SU-DHL-6 (cell line): ENCODE results near the gene RAD51B.

ENCODE experiments used
- H2AFZ ChIP-seq: fragments of 200-600 bp; sonication (generic); 2 replicates; pipeline ENCODE4 v1.6.1; 2014; ENCODE audit warnings: low read depth, mild to moderate bottlenecking, moderate library complexity, mixed read lengths, antibody characterized with exemption, low read length; ENCODE audit not compliant: severe bottlenecking
- H3F3A ChIP-seq: fragments of 200-600 bp; shearing (Covaris generic); 2 replicates; pipeline ENCODE4 v1.6.0; 2016; ENCODE audit warnings: antibody characterized with exemption, mild to moderate bottlenecking; ENCODE audit not compliant: insufficient read depth
- H3K27ac ChIP-seq: fragments of 200-600 bp; sonication (generic); 2 replicates; pipeline ENCODE4 v1.5.1; 2016; ENCODE audit warnings: low read depth, mild to moderate bottlenecking, low read length, moderate library complexity, mixed read lengths
- H3K27me3 ChIP-seq: fragments of 200-600 bp; sonication (generic), shearing (Covaris generic); 2 replicates; pipeline ENCODE4 v1.6.0; 2014; ENCODE audit warnings: mild to moderate bottlenecking, low read length
- H3K36me3 ChIP-seq: fragments of 200-600 bp; sonication (generic); 2 replicates; pipeline ENCODE4 v1.6.1; 2014; ENCODE audit warnings: mild to moderate bottlenecking, low read length, mixed read lengths
- H3K4me2 ChIP-seq: fragments of 300-600, 200-600 bp; shearing (Covaris generic), sonication (generic); 2 replicates; pipeline ENCODE4 v1.6.0; 2014; ENCODE audit warnings: low read length, low read depth, mild to moderate bottlenecking; ENCODE audit not compliant: poor library complexity, severe bottlenecking
- H3K4me3 ChIP-seq: fragments of 200-600 bp; sonication (generic); 2 replicates; pipeline ENCODE4 v1.5.1; 2014; ENCODE audit warnings: antibody characterized with exemption, low read length, mild to moderate bottlenecking, mixed read lengths; ENCODE audit not compliant: insufficient read depth, poor library complexity, severe bottlenecking
- H3K79me2 ChIP-seq: fragments of 200-600 bp; sonication (generic); 2 replicates; pipeline ENCODE4 v1.6.1; 2014; ENCODE audit warnings: mild to moderate bottlenecking, low read length, moderate library complexity; ENCODE audit not compliant: insufficient read depth
- H3K9ac ChIP-seq: fragments of 200-600 bp; sonication (generic); 2 replicates; pipeline ENCODE4 v1.7.0; 2014; ENCODE audit warnings: mild to moderate bottlenecking, low read length
- H3K9me2 ChIP-seq: fragments of 200-600 bp; sonication (generic); replicated peaks from 2 replicates; pipeline ENCODE4 v1.6.1; 2014; ENCODE audit warnings: low read length; ENCODE audit not compliant: insufficient read depth
- H3K9me3 ChIP-seq: fragments of 200-600 bp; sonication (generic); 2 replicates; pipeline ENCODE4 v1.6.1; 2014; ENCODE audit warnings: low read length, mixed read lengths; ENCODE audit not compliant: insufficient read depth
- H4K20me1 ChIP-seq: fragments of 200-600 bp; sonication (generic); 2 replicates; pipeline ENCODE4 v1.6.1; 2014; ENCODE audit warnings: low read depth, mild to moderate bottlenecking, antibody characterized with exemption, low read length, moderate library complexity, mixed read lengths
- EZH2phosphoT487 ChIP-seq: fragments of 200-600 bp; sonication (generic), shearing (Covaris generic); conservative IDR thresholded peaks from 2 replicates; pipeline ENCODE4 v1.6.1; 2018; ENCODE audit warnings: mild to moderate bottlenecking, antibody characterized with exemption, low read length, moderate library complexity, mixed read lengths
- TF ChIP-seq, protein P1 (sequence below): fragments of 200-600 bp; sonication (generic); IDR thresholded peaks from one replicate; pipeline ENCODE4 v1.5.1; 2017; ENCODE audit warnings: antibody characterized with exemption, mild to moderate bottlenecking, low read length, moderate library complexity; ENCODE audit not compliant: insufficient read depth, poor library complexity, severe bottlenecking

RAD51B gene

DNA sequence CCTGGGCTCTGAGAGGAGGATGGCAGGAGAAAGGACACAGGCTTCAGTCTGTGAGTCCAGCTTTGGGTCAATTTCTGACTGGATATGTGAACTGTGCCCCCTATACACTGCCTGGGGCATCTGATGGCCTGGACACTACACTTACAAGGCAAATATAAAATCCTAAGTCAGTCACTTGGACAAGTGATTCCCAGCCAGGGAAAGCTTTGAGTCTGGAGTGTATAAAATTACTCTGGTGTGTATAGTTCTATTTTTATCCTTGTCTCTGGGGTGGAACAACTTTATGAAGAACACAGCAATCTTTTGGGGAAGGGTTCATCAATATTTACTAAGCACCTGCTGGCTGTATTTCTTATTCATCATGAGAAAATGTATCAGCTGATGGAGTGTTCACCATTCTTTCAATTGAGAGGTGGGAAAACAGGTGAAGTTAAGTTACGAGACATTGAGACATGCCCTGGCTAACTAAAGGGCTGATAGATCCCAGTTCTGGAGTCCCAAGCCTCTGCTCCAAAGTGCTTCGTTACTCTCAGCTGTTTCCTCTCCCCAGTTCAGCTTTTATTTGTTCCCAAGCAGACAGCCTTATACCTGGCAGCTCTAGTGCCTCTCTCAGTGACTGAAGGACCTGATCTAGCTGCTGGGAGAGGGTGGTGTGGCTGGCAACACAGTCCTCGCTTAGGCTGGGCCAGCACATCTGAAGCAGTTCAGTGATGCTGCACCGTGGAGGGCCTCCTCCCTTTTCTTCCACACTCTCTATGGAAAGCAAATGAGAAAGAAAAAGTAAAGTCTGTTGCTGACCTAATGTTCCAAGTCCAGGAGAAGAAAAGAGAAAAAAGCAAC is 34.1 kb upstream of the RAD51B start:
- Histone ChIP-seq H3K36me3 (peaks cover 2% of the 10 kb centered on the region; the same call in 1 of the 2 replicates), H2AFZ (no peak overlapping the region), H3K79me2 (no peaks in the 10 kb centered on the region), H4K20me1 (no peaks in the 10 kb centered on the region), H3K9ac (no peak overlapping the region), H3K27me3 (no peaks in the 10 kb centered on the region), H3K9me3 (no peaks in the 10 kb centered on the region), H3K4me3 (no peak overlapping the region), H3F3A (no peaks in the 10 kb centered on the region), H3K9me2 (no peaks in the 10 kb centered on the region), H3K4me2 (no peak overlapping the region), H3K27ac (no peak overlapping the region)
- no peak for TF ChIP-seq EZH2phosphoT487
- TF ChIP-seq, protein P1, sequence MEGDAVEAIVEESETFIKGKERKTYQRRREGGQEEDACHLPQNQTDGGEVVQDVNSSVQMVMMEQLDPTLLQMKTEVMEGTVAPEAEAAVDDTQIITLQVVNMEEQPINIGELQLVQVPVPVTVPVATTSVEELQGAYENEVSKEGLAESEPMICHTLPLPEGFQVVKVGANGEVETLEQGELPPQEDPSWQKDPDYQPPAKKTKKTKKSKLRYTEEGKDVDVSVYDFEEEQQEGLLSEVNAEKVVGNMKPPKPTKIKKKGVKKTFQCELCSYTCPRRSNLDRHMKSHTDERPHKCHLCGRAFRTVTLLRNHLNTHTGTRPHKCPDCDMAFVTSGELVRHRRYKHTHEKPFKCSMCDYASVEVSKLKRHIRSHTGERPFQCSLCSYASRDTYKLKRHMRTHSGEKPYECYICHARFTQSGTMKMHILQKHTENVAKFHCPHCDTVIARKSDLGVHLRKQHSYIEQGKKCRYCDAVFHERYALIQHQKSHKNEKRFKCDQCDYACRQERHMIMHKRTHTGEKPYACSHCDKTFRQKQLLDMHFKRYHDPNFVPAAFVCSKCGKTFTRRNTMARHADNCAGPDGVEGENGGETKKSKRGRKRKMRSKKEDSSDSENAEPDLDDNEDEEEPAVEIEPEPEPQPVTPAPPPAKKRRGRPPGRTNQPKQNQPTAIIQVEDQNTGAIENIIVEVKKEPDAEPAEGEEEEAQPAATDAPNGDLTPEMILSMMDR, result no peak

DNA sequence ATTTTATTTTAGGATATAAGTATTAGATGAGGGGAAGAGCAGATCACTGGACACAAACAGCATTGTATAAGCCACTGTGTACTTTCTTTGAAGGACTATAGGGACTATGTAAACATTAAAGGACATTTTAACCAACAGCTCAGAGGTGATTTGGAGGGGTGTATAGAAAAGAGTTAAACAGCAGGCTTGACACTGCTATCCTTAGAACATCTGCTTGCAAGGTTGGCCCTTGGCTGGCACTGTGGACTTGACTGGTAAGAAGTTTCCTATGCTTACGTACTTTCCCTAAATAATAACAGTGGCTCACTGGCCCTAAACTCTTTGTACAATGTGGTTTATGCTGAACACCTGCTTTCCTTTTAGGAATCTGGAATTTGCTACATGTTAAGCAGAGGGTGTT is 31.9 kb upstream of the RAD51B start:
- no peaks in the 10 kb centered on the region for H3K79me2 ChIP-seq
- H3K4me3 ChIP-seq, result no peak overlapping the region
- no peaks in the 10 kb centered on the region for H3K27me3 ChIP-seq
- H3K27ac ChIP-seq, result no peak overlapping the region
- H3K9me2 ChIP-seq, result no peaks in the 10 kb centered on the region
- H3F3A ChIP-seq, result no peaks in the 10 kb centered on the region
- TF ChIP-seq, protein P1, result no peak
- no peak for TF ChIP-seq EZH2phosphoT487
- H3K4me2 ChIP-seq, result no peak overlapping the region
- H4K20me1 ChIP-seq, result no peaks in the 10 kb centered on the region
- no peak overlapping the region for H2AFZ ChIP-seq
- H3K9me3 ChIP-seq, result no peaks in the 10 kb centered on the region
- H3K36me3 ChIP-seq, result peaks cover 6% of the 10 kb centered on the region; the same call in 1 of the 2 replicates
- H3K9ac ChIP-seq, result no peak overlapping the region

DNA sequence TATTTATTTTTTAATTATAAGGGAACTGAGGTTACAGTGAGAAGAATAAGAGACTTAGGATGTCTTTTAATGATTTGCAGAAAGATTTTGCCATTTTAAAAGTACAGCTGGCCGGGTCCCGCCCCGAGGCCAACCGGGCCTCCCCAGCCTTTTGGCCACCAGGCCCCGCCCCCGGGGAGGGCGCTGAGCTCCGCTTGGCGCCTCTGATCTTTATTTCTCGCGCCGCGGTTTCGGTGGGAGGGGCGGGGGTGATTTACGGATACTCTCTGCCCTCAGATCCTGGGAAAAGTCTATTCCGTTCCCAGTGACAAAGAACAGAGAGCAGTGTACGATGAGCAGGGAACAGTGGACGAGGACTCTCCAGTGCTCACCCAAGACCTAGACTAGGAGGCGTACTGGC is 20.8 kb upstream of the RAD51B start:
- Histone ChIP-seq H3K9me2 (no peaks in the 10 kb centered on the region), H3K4me2 (no peak overlapping the region), H2AFZ (no peak overlapping the region), H3K27me3 (no peaks in the 10 kb centered on the region), H4K20me1 (no peaks in the 10 kb centered on the region), H3K79me2 (no peaks in the 10 kb centered on the region), H3K36me3 (peaks cover 5% of the 10 kb centered on the region; the same call in 1 of the 2 replicates), H3K9ac (no peak overlapping the region), H3K27ac (no peak overlapping the region), H3K4me3 (no peak overlapping the region), H3K9me3 (no peaks in the 10 kb centered on the region), H3F3A (no peaks in the 10 kb centered on the region)
- TF ChIP-seq, protein P1, result no peak
- TF ChIP-seq EZH2phosphoT487, result no peak
